ENCODE results near the gene ABHD17A. TPM values are rescaled to one million over a fixed set of nuclear protein-coding genes. Genes with fewer than 3 reads are reported as not detected.

ABHD17A gene
- 42.1 and 61.5 TPM in 2 replicates for total RNA-seq (2014; rRNA removed; shearing (Covaris generic))

DNA sequence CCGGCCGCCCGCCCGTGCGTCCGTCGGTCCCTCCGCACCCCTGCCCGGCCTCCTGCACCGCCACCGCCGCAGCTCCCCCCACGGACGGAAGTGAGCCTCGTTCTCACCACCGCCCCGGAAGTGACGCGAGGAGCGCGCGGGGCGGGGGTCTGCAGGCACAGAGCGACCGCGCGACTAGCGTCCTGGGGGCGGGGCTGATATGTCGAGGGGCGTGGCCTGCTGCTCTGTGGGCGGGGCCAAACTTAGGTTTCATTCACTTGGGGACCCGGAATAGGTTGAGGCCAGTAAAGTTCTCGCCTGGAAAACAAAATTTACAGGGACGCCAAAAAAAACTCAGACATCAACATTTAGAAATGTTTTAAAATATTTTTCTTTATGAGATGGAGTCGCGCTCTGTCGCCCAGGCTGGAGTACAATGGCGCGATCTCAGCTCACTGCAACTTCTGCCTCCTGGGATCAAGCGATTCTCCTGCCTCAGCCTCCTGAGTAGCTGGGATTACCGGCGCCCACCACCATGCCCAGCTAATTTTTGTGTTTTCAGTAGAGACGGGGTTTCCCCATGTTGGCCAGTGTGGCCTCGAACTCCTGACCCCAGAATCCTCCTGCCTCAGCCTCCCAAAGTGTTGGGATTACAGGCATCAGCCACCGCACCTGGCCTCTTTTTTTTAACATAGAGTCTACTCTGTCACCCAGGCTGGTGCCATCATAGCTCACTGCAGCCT lies at the start of gene ABHD17A:
Gene ABHD17A, minus strand, starts transcription at position 99 of the 722 bp plus-strand sequence. CDS start 3,930 bp downstream, outside the sequence.
- DNase-seq (ENCODE audit: low read depth) = peak; percentile 91

DNA sequence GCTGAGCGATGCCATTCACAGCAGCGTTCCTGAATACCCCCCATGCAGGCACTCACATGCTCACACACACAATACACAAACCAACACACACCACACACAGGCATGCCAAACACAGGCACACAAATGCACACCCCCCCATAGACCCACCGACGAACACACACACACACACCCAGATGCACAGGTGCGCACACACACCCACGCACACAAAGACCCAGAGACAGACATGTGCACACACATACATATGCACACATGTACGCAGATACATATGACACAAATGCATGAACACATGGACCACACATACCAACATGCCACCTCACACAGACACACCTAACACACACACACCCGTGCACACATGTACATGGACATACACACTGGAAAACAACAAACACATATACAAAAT lies 48.6 kb upstream of the ABHD17A start:
- DNase-seq (ENCODE audit: low read depth) = no peak

DNA sequence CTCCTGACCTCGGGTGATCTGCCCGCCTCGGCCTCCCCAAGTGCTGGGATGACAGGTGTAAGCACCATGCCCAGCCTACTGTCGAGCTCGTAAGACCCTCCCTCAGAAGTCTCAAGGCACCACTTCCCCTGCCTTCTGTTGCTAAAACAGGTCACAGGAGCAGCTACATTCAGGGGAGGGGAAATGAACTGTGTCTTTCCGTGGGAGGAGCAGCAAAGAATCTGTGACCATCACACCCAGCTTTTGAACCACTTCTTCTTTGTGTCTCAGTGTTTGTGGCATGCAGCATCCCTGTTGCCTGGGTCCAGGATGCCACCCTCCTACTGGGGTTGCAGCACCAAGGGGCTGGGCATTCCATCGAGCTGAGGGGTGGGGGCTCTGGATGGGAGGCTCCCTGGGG lies 47.9 kb upstream of the ABHD17A start:
- no peak for DNase-seq (ENCODE audit: low read depth)

DNA sequence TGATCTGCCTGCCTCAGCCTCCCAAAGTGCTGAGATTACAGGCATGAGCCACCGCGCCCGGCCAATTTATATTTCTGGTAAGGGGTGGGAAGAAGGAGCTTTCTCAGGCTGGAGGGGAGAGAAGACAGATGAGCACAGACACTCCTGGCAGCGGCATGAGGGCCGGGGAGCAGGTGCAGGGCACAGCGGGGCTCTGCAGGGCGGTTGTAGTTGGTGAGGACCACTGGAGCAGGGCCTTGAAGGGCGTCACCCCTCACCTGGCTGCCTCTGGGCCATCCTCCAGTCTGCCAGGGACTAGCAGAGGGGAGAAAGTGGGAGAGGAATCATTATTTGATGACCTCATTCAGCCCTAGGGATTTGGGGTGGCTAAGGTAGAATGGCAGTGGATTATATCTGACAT lies 47.1 kb upstream of the ABHD17A start:
- no peak for DNase-seq (ENCODE audit: low read depth)

DNA sequence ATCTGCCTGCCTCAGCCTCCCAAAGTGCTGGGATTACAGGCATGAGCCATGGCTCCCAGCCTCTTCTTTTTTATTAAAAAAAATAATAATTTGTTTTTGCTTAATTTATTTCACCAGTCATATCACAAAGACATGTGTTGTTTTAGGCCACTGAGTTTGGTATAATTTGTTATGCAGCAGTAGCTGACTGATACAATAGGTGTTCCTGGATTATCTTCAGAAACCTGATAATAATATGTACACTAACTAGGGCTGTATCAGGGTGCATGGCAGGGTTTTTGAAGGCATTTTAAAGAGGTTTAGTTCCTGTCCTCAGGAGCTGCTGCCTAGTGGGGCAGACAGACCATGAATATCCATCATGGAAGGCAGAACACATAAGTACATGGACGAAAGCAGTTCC lies 46.1 kb upstream of the ABHD17A start:
- DNase-seq (ENCODE audit: low read depth) = no peak

DNA sequence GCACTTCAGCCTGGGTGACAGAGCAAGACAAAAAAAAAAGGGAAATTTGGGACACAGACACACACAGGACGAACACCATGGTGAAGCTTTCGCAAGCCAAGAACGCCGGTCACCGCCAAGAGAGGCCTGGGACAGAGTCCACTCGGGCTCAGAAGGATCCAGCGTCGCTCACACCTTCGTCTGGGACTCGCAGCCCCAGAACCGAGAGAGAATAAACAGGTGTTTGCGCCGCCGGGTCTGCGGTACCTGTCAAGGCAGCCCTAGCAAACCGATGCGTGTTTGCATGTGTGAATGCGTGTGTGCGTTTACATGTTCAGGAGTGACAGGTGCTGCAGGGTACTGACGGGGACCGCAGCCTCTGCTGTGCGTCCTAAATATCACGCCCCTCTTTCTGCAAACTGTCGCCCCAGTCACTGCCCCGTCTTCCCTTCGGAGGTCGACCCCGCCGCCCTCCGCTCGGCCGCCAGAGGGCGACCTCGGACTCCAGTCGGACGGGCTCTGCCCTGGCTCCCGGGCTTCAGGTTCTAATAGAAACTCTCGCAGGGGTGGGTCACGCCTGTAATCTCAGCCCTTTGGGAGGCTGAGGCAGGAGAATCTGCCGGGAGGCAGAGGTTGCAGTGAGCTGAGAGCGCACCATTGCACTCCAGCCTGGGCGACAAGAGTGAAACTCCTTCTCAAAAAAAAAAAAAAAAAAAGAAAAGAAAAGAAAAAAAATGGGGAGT lies 43.9 kb upstream of the ABHD17A start:
- DNase-seq (ENCODE audit: low read depth) = peak; percentile 66

DNA sequence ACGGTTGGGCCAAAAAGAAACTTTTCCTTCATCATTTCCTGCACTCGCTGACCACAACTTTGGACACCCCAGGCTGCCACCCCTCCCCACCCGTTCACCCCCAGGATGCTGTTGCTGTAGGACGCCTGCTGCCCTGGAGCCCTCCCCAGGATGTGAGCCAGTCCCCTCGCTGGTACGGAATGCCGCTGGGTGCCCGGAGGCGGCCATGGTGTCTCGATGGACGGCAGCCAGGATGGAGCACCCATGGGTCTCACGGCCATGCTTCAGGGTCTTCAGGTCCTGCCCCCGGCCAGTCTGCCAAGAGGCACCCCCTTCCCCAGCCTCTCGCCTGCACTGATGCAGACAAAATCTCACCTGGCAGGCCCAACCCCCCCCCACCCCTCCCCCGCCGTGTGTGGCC lies 40.2 kb upstream of the ABHD17A start:
- no peak for DNase-seq (ENCODE audit: low read depth)

DNA sequence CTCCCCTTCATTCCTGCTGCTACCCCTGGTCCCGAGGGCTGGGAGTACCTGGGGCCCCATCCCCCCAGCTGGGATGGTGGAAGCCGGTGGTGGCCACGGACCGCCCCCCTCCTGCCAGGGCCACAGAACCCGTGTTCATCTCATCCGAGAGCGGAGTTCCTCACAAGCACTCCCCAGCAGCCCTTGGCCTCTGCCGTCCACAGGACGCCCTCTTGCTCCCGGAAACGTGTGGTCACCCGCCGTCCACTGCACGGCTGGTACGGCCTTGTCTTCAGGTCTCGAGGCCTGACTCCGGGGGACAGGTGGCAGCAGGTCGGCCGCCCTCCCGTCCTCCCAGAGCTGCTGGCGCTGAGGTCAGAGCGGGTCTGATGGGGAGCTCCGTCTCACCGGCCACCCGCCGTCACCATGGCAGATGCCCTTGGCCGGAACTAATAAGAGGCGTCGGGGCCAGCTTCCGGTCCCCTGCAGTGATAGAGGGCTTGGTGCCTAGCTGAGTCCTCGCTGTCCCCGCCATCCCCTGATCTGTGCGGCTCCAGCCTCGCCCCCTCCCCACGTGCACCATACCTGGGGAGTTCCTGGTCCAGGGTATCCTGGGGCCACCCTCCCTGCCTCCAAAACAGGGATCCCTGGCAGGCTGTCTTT lies 39.1 kb upstream of the ABHD17A start:
- DNase-seq (ENCODE audit: low read depth) = no peak

DNA sequence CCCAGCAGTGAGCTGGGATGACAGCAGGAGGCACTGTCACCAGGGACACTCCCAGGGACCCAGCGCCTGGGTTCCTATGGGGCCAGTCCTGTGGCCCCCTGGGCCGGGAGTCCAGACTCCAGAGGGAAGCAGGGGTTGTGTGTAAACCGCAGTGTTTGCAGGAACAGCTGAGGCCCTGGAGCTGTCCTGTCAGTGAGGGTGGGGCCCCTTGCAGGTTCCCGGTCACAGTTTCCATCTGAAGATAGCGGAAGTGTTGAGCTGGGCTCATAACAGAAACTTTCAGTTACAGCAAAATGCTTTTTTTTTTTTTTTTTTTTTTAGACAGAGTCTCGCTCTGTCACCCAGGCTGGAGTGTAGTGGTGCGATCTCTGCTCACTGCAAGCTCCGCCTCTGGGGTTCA lies 38.0 kb upstream of the ABHD17A start:
- no peak for DNase-seq (ENCODE audit: low read depth)

DNA sequence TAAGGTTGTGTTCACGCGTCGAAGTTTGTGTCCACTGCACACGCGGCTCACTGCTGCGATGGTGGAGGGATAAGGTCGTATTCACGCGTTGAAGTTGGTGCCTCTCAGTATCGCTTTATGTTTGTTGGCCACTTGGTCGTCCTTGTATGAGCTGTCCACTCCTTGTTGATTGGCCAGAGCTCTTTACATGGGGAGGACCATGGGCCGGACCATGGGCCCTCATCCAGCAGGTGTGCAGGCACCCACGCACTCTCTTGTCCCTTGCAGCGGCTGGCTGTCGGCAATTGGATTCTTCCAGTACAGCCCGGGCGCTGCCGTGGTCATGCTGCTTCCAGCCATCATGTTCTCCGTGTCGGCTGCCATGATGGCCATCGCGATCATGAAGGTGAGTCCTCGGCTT lies 37.5 kb upstream of the ABHD17A start:
- no peak for DNase-seq (ENCODE audit: low read depth)

DNA sequence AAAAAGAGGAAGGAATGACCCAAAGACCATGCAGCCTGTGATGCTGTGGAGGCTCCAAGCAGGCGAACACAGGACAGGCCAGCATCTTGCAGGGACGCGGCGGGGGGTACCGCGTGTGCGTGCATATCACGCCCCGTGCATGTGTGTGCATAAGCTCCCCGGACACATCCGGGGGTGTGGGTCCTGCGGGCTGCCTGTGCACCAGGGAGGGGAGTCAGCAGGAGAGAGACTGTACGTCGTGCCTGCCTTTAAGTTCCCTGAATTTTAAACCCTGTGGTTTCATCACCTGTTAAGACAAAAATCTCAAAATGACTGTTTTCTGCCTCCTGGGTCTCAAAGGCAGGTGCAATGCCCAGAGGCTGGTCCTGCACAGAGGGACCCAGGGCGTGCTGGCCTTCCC lies 36.5 kb upstream of the ABHD17A start:
- DNase-seq (ENCODE audit: low read depth) = no peak

DNA sequence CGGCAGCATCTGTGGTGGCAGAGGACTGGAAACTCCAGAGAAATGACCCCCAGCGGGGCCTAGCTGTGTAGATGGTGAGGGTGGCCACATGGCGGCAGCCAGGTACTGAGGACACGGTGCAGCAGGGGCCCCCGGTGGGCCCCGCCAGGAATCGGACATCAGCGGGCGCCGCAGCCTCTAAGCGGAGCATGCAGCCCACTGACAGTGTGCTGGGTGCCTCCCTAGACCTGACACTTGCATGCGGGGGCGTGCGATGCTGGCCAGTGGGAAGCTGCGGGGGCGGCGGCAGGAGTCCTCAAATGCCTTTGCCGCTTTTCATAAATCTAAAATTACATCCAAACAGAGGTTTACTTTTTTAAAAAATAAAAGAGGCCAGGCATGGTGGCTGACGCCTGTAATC lies 36.0 kb upstream of the ABHD17A start:
- DNase-seq (ENCODE audit: low read depth) = no peak

DNA sequence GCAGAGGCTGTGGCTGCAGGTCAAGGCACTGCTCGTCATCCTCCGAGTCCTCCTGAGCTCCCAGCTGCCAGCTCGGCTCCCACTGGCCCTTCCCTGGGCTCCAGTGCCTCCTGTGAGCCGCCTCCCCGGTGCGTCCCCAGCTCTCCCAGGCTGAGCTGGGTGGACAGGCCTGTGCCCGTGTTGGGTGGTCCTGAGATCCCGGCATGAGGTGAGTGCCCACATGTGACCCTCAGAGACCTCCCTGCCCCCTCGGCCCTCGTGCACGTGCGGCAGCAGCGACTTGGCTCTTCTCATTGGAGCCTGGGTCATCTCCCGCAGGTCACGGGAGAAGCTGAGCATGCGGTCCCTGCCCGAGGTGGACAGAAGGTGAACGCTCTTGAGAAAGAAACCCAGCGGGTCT lies 35.3 kb upstream of the ABHD17A start:
- DNase-seq (ENCODE audit: low read depth) = no peak

DNA sequence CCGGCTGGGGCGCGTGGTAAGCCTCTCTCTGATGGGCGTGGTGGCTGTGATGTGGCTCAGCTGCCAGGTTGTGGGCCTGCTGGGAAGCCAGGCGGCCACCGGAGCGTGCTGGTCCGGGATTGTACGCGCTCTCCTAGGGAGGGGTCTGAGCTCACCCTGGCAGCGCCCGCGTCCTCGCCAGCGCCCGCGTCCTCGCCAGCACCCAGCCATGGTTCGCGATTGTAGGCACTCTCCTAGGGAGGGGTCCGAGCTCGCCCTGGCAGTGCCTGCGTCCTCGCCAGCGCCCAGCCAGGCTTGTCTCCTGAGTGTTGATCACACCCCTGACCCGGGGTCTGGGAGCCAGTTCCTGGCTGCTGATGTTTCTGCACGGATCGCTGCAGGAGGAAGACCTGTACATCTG lies 33.7 kb upstream of the ABHD17A start:
- no peak for DNase-seq (ENCODE audit: low read depth)

DNA sequence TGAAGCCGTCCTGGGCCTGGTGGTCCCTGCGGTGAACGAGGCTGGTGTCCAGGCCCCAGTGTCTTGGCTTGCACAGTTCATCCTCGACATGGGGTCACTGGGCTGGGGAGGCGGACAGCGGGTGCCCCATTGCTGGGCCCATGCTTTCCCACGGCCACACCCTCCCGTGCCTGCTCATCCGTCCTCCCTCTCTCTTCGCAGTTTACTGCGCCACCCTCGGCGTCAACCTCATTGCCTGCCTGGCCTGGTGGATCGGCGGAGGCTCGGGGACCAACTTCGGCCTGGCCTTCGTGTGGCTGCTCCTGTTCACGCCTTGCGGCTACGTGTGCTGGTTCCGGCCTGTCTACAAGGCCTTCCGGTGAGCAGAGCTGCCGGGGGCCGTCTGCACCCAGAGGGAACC lies 32.6 kb upstream of the ABHD17A start:
- no peak for DNase-seq (ENCODE audit: low read depth)

DNA sequence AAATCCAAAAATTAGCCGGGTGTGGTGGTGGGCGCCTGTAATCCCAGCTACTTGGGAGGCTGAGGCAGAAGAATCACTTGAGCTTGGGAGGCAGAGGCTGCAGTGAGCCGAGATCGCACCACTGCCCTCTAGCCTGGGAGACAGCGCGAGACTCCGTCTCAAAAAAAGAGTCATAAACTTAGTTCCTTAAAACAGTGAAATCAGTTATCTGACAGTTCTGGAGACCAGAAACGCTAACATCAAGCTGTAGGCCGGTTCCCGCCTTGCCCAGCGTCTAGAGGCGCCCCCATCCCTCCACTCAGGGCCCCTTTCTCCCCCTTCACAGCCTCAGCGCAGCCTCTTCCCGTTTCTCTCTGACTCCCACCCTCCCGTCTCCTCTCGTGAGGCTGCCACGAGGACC lies 31.9 kb upstream of the ABHD17A start:
- DNase-seq (ENCODE audit: low read depth) = no peak

DNA sequence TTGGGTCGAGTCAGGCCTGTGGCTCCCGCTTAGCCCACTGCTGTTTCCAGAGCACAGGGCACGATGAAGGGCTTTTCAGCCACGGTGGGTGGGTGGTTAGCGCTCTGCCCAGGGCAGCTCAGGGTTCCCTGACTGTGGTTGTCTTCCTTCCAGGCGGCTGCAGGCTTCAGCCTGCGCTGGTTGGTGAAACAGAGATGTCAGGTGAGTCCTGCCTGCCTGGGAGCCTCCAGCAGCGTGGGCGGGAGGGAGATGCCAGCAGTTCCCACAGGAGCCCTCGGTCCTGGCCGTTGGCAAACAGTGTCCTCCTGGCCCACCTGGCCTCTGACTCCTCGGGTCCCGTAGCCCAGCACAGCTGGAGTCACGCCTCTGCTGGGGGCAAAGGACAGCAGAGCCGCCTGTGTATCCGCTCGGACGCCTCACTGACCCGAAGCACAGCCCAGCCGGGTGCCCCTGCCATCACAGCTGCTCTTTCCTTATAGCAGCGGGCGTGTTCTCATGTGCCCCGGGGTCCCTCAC lies 29.6 kb upstream of the ABHD17A start:
- DNase-seq (ENCODE audit: low read depth) = no peak

DNA sequence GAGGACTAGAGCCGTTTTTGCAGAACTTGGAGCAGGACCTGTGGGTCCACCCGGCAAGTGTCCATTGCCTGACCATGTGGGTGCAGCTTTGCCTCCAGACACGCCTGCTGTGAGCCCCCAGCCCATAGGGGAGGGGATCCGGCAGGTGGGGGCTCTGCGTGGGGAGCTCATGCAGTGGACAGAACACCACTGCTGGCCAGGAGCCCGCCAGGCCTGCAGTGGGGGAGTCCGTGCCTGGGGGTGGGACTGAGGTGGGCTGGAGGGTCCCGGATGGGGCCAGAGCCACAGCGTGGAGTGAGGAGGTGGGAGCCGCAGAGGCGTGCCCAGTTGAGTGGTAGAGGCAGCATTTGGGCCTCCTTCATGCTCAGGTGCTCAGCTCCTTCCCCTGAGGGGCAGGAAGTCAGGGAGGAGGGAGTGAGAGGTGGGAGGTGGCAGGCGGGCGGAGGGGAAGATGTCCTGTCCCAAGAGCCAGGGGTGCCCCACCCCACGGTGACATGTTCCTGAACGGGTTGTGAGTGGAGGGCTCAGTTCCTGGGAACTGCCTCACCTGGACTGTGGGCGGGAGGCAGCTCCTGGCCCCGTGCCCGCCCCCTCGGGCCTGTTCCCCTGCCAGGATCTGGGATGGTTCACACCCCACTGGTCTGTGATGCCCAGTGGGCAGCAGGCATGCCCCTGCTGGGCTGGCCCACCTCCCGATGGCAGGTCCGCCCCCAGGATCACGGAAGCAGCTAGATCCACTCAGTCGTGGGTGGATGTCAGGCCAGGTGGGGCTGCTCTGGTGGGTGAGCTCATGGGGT lies 28.7 kb upstream of the ABHD17A start:
- DNase-seq (ENCODE audit: low read depth) = no peak

DNA sequence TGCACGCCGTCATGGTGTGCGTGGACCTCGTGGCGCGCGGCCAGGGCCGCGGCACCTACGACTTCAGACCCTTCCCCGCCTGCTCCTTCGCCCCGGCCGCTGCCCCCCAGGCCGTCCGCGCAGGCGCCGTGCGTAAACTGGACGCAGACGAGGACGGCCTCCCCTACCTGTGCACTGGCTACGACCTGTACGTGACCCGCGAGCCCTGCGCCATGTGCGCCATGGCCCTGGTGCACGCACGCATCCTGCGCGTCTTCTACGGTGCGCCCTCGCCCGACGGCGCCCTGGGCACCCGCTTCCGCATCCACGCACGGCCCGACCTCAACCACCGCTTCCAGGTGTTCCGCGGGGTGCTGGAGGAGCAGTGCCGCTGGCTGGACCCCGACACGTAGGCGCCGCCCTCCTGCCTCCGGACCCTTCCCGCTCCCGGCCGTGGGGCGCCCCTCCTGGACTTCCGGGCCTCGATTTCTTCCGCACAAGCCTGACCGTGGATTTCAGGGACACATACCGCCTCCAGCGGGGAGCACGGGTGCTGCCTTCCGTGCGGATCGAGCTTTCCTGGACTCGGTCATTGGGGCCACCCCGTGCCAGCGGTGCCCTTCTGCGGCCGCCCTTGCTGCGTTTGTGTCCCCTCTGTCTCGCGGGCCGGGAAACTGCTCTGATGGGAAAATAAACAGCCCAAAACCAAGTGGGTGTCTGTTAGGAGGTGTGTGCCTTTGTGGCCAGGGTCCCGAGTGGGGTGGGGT lies 27.6 kb upstream of the ABHD17A start:
- no peak for DNase-seq (ENCODE audit: low read depth)

DNA sequence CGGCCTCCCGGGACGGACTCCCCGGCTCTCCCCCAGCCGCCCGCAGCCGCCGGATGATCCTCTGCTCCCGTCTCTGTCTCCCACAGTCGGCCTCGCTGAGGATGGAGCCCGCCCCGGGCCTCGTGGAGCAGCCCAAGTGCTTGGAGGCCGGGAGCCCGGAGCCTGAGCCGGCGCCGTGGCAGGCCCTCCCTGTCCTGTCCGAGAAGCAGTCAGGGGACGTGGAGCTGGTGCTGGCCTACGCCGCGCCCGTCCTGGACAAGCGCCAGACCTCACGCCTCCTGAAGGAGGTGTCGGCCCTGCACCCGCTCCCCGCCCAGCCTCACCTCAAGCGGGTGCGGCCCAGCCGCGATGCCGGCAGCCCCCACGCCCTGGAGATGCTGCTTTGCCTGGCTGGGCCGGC lies 26.7 kb upstream of the ABHD17A start:
- DNase-seq (ENCODE audit: low read depth) = no peak

DNA sequence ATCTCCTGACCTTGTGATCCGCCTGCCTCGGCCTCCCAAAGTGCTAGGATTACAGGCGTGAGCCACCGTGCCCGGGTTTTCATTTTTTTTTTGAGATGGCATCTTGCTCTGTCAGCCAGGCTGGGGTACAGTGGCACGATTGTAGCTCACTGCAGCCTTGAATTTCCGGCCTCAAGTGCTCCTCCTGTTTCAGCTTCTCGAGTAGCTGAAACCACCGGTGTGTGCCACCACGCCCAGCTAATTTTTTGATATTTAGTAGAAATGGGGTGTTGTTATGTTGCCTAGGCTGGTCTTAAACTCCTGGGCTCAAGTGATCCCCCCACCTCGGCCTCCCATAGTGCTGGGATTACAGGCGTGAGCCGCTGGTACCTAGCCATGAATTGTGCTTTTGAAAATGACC lies 25.8 kb upstream of the ABHD17A start:
- DNase-seq (ENCODE audit: low read depth) = no peak

Measured in RPMI7951 (cell line).